GM12892 (cell line): Measurements from ENCODE around the gene USP13.
A peak's percentile ranks its signal among the peaks of the same experiment; 100 is the strongest.

Experiments
- DNase-seq: peaks from one replicate; pipeline ENCODE4 v3.0.0; 2011; ENCODE audit not compliant: insufficient read length
- FAIRE-seq: peaks from 2 replicates; lab custom pipeline; 2011; peaks lifted over from hg19 to GRCh38; lab: Jason Lieb, UNC
- POLR2A ChIP-seq: IDR thresholded peaks from 2 replicates; pipeline ENCODE4 v1.6.1; 2011; ENCODE audit warnings: low read depth, low read length, control low read depth
- POLR2AphosphoS5 ChIP-seq: IDR thresholded peaks from 2 replicates; pipeline ENCODE4 v1.6.1; 2011; ENCODE audit warnings: low read depth, low read length, control low read depth
- TAF1 ChIP-seq: IDR thresholded peaks from 2 replicates; pipeline ENCODE4 v1.6.1; 2011; ENCODE audit warnings: low read depth, mild to moderate bottlenecking, control low read depth, low read length, borderline replicate concordance

Gene USP13

GRCh38 chr3:179730506-179730905 is 77.7 kb downstream of the USP13 start:
- no peak for FAIRE-seq
- TF ChIP-seq POLR2A (no peak), POLR2AphosphoS5 (no peak)
- no peak for DNase-seq

- TF ChIP-seq POLR2AphosphoS5 (no peak), TAF1 (no peak), POLR2A (no peak)
- no peak for DNase-seq
- no peak for FAIRE-seq
Observed at GRCh38 chr3:179731544-179731943, 78.7 kb downstream of the USP13 start.

- FAIRE-seq (no peak), DNase-seq (no peak)
- TF ChIP-seq TAF1 (no peak), POLR2A (no peak), POLR2AphosphoS5 (no peak)
Observed at GRCh38 chr3:179732661-179733348, 80.0 kb downstream of the USP13 start.

GRCh38 chr3:179733797-179734196 is 81.0 kb downstream of the USP13 start:
- no peak for TF ChIP-seq POLR2A
- FAIRE-seq (no peak), DNase-seq (no peak)

GRCh38 chr3:179734497-179735281 is 81.8 kb downstream of the USP13 start:
- FAIRE-seq (no peak), DNase-seq (no peak)
- TF ChIP-seq POLR2A: no peak
- TF ChIP-seq POLR2AphosphoS5: no peak
- no peak for TF ChIP-seq TAF1

- no peak for FAIRE-seq
- no peak for TF ChIP-seq POLR2AphosphoS5
- no peak for TF ChIP-seq POLR2A
- no peak for TF ChIP-seq TAF1
- no peak for DNase-seq
Observed at GRCh38 chr3:179735321-179735720, 82.5 kb downstream of the USP13 start.

GRCh38 chr3:179738998-179739397 is 86.2 kb downstream of the USP13 start:
- FAIRE-seq (no peak), DNase-seq (no peak)
- no peak for TF ChIP-seq TAF1
- no peak for TF ChIP-seq POLR2AphosphoS5
- TF ChIP-seq POLR2A: no peak

GRCh38 chr3:179739816-179740594 is 87.2 kb downstream of the USP13 start:
- FAIRE-seq (no peak), DNase-seq (no peak)
- no peak for TF ChIP-seq POLR2AphosphoS5
- TF ChIP-seq TAF1: no peak
- TF ChIP-seq POLR2A: no peak

GRCh38 chr3:179743913-179744312 is 91.1 kb downstream of the USP13 start:
- TF ChIP-seq TAF1 (no peak), POLR2A (no peak), POLR2AphosphoS5 (no peak)
- FAIRE-seq: peak; percentile 5
- DNase-seq: no peak

GRCh38 chr3:179744667-179745066 is 91.8 kb downstream of the USP13 start:
- no peak for TF ChIP-seq POLR2AphosphoS5
- DNase-seq: no peak
- no peak for FAIRE-seq

GRCh38 chr3:179745079-179745478 is 92.2 kb downstream of the USP13 start:
- FAIRE-seq: peak; percentile 27
- DNase-seq: no peak

GRCh38 chr3:179745716-179746115 is 92.9 kb downstream of the USP13 start:
- FAIRE-seq: no peak
- no peak for DNase-seq
- no peak for TF ChIP-seq TAF1
- TF ChIP-seq POLR2A: no peak
- TF ChIP-seq POLR2AphosphoS5: no peak

More at GRCh38 chr3:179745079-179745478, 92.2 kb downstream of the USP13 start:
- TF ChIP-seq TAF1 (no peak), POLR2A (no peak), POLR2AphosphoS5 (no peak)
